Central memory CD8-positive, alpha-beta T cell (primary cell): ENCODE data around the gene PRL.

ENCODE experiments used
- ATAC-seq: fragments of 150-1000 bp; cut with Tn5 transposase; replicated peaks from 2 replicates; pipeline ENCODE4 v1.10.0; 2022; ENCODE audit warnings: mild to moderate bottlenecking, moderate FRiP score, moderate number of reproducible peaks; ENCODE audit not compliant: poor library complexity, severe bottlenecking; ENCODE audit errors: extremely low read depth
- DNase-seq, 2 donors: peaks; one replicate each; pipeline ENCODE4 v3.0.0; 2021; ENCODE audit warnings: low spot score in 2 of 2
- H3K27ac Mint-ChIP-seq: one replicate; pipeline ENCODE4 v1.8.0; 2022; ENCODE audit warnings: low read depth, mild to moderate bottlenecking, moderate library complexity, mixed read lengths
- H3K27me3 Mint-ChIP-seq: one replicate; pipeline ENCODE4 v1.8.0; 2022; ENCODE audit warnings: mixed read lengths
- H3K36me3 Mint-ChIP-seq: one replicate; pipeline ENCODE4 v1.8.0; 2022; ENCODE audit warnings: mild to moderate bottlenecking, moderate library complexity, mixed read lengths; ENCODE audit not compliant: insufficient read depth
- H3K4me1 Mint-ChIP-seq: one replicate; pipeline ENCODE4 v1.8.0; 2022; ENCODE audit warnings: mixed read lengths
- H3K4me3 Mint-ChIP-seq: one replicate; pipeline ENCODE4 v1.8.0; 2022; ENCODE audit warnings: mild to moderate bottlenecking, moderate library complexity, mixed read lengths
- H3K9me3 Mint-ChIP-seq: one replicate; pipeline ENCODE4 v1.8.0; 2022; ENCODE audit warnings: mixed read lengths

Gene PRL

DNA sequence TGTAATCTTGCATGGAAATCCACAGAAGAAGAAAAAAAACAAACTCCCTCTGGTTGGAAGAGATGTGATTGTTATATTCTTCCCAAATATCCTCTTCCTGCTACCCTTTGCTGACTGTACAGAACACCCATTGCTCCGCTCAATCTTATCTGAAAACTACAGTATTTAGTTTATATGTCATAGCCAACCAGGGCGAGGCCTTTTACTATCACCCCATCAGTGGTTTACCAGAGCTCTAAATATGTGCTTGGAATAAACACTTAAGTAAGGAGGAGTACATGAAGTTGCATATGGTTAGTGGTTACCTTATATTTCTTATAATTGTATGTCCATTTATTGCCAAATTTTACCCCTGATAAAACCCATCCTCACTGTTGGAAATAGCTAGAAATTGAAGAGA lies 12.2 kb downstream of the PRL start:
- no peak for DNase-seq

DNA sequence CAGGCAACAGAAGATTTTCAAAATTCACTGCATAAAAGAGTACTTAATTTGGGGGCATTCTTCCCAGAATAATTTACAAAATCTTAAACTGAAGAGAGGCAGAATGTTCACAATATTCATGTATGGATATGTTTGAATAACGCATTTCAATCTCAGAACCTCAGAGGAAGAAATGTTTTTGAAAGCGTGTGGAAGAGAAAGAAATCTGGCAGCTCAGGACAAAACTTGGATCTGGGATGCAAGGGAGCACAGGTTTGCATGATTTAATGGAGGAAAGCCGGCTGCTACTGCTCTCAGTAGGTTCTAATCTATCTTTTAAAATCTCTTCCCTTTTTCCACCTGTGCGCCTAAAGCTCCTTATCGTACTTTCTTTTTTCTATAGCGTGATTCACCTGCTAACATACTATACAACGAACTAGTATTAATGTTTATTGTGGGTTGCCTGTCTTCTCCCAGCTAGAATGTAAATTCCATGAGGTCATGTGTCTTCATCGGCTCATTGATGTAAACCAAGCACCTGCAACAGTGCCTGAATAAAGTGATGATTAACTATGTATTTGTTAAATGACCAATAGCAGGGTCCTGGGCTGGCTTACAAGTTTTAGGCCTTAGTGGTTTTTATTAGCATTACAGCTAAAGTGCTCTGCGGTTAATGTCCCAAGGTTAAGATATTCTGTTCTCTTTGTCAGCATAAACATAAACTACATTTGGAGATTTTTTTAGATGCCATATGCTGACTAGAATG lies 15.3 kb downstream of the PRL start:
- H3K4me1 Mint-ChIP-seq: no peaks in the 10 kb centered on the region
- H3K27ac Mint-ChIP-seq: no peak overlapping the region
- no peak overlapping the region for H3K4me3 Mint-ChIP-seq
- no peak for ATAC-seq
- peaks cover 9% of the 10 kb centered on the region for H3K9me3 Mint-ChIP-seq
- no peaks in the 10 kb centered on the region for H3K36me3 Mint-ChIP-seq
- H3K27me3 Mint-ChIP-seq: no peaks in the 10 kb centered on the region
- DNase-seq: no peak

More for the DNA sequence above, 12.2 kb downstream of the PRL start:
- no peak overlapping the region for H3K27ac Mint-ChIP-seq
- H3K4me3 Mint-ChIP-seq: no peak overlapping the region
- no peaks in the 10 kb centered on the region for H3K27me3 Mint-ChIP-seq
- no peak for ATAC-seq
- no peaks in the 10 kb centered on the region for H3K4me1 Mint-ChIP-seq
- peaks cover 9% of the 10 kb centered on the region for H3K9me3 Mint-ChIP-seq
- no peaks in the 10 kb centered on the region for H3K36me3 Mint-ChIP-seq

DNA sequence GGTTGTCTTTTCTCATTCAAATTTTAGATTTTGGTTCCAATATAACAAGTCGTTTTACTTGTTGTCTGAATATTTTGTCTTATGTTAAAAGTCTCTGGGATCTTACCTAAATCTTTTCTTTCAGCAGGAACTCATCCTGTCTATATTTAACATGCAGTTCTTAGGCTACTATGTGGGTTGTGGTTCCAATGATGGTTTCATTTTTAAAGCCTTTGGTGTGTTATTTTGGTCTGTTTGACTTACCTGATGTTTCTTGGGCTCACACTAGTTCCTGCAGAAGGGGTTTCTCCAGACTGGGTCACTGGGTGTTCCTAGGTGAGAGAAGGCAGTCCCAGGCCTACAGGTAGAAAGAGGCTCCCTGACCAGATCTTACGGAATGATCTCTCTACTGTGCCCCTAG lies 17.4 kb downstream of the PRL start:
- H3K36me3 Mint-ChIP-seq: no peaks in the 10 kb centered on the region
- no peak overlapping the region for H3K4me3 Mint-ChIP-seq
- H3K4me1 Mint-ChIP-seq: no peaks in the 10 kb centered on the region
- ATAC-seq (no peak), DNase-seq (no peak)
- H3K27me3 Mint-ChIP-seq: no peaks in the 10 kb centered on the region
- no peak overlapping the region for H3K27ac Mint-ChIP-seq
- H3K9me3 Mint-ChIP-seq: peaks cover 14% of the 10 kb centered on the region

DNA sequence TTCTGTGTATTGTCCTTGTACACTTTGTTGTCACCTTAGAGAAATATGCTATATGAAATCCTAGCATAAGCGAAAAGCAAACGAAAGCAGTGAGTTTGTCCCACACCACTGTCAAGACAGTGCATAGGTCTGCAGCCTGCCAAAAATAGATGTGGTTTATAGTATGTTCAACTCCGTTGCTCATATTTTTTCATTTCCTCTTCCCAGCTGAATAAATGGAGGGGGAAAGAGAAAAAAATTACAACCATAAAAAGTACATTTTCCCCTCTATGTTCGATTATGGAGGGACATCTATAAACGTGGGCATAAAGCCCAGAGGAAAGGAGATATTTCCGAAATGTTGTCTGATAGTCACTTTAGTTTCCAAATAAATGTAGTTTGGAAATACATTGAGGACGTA lies 25.8 kb downstream of the PRL start:
- DNase-seq: no peak
- H3K4me1 Mint-ChIP-seq: no peaks in the 10 kb centered on the region
- peaks cover 14% of the 10 kb centered on the region for H3K9me3 Mint-ChIP-seq
- H3K4me3 Mint-ChIP-seq: no peak overlapping the region
- no peaks in the 10 kb centered on the region for H3K36me3 Mint-ChIP-seq
- no peak for ATAC-seq
- no peak overlapping the region for H3K27ac Mint-ChIP-seq
- H3K27me3 Mint-ChIP-seq: no peaks in the 10 kb centered on the region

DNA sequence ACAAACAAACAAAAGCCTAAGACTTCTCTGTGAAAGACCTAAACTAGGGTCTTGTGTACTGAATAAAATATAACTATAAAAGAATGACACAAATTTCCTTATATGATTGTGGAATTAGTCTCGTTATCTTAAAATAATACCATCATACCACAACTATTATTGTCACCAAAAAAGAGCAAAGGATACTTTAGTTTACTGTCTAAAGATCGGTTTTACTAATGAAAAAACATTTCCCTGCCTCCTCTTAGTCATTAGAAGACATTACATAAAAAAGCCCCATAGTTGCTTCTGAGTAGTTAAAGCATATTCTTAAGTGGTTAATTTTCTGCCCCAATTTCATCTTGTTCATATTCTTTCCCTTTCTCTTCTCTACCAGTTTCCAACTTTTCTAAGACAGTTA lies 33.1 kb downstream of the PRL start:
- Mint-ChIP-seq H3K27me3 (no peaks in the 10 kb centered on the region), H3K4me3 (no peak overlapping the region), H3K9me3 (peaks cover 5% of the 10 kb centered on the region), H3K27ac (no peak overlapping the region), H3K36me3 (no peaks in the 10 kb centered on the region), H3K4me1 (no peaks in the 10 kb centered on the region)
- ATAC-seq: no peak
- DNase-seq: no peak

DNA sequence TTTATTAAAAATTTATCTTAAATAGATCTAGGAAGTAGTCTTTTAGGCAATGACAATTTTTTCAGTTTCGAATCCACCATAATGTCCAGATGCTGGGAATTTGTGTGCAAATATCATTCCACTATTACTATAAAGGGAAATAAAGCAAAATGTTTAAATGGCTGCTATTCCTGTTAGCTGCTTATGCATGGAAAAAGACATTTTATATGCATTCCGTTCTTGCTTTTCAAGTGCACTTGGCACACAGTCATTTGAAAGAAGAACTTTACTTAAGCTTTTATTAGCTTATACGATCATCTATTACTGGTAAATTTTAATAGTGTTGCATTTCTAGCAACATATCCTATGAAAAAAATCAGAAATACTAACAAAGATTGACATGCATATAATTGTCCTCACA lies 42.0 kb downstream of the PRL start:
- Mint-ChIP-seq H3K27me3 (no peaks in the 10 kb centered on the region), H3K36me3 (no peaks in the 10 kb centered on the region), H3K4me1 (no peaks in the 10 kb centered on the region), H3K9me3 (no peaks in the 10 kb centered on the region), H3K27ac (no peak overlapping the region), H3K4me3 (no peak overlapping the region)
- ATAC-seq (no peak), DNase-seq (no peak)

DNA sequence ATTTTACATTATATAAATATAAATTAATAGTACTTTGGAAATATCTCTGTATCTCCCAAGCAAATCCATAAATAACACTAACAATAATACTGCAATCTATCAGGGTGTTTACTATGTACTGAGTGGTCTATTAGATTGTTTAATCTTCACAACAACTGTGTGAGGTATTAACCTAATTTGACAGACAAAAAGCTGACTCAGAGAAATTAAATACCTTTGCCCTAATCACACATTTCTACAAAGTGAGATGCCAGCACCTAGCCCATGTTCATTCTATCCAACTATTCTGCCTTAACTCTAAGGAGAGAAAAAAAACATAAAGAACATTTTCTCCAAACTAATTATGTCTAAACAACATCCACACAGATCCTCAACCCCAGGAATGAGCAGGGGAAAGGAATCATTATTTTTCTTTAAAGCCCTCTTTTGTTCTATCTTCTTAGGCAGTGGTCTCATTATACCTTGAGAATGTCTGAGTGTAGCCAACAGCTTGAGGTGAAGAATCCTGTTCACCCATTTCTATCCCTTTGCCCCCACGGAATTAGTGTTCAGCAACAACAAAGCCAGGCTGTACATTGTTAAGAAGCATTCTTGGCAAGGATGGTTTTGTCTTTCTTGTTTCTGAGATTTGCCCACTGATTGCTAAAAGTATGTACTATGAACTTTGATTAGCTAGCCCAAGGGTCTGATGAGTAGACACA lies 42.7 kb downstream of the PRL start:
- H3K27ac Mint-ChIP-seq: no peak overlapping the region
- no peaks in the 10 kb centered on the region for H3K27me3 Mint-ChIP-seq
- H3K36me3 Mint-ChIP-seq: no peaks in the 10 kb centered on the region
- H3K4me1 Mint-ChIP-seq: no peaks in the 10 kb centered on the region
- ATAC-seq: no peak
- no peak for DNase-seq
- no peak overlapping the region for H3K4me3 Mint-ChIP-seq
- H3K9me3 Mint-ChIP-seq: no peaks in the 10 kb centered on the region

DNA sequence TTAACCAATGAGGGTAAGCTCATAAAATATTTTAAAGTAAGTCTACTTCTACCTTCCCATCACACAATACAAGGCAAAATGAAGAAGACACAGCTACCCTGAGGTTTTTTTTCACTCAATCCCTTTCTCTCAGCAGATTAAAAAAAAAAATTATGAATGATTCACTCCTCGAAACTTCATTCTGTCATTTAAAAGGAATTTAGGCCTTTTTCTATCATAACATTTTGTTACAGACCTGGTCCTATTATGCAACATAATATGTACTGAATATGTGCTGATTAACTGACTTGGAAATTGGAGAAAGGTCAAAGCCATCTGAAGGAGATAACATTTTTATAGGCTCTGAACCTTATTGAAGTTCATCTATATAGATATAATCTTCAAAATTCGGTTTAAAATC lies 45.5 kb downstream of the PRL start:
- ATAC-seq (no peak), DNase-seq (no peak)
- Mint-ChIP-seq H3K4me3 (no peak overlapping the region), H3K9me3 (peaks cover 11% of the 10 kb centered on the region), H3K27me3 (no peaks in the 10 kb centered on the region), H3K36me3 (no peaks in the 10 kb centered on the region), H3K4me1 (no peaks in the 10 kb centered on the region), H3K27ac (no peak overlapping the region)

DNA sequence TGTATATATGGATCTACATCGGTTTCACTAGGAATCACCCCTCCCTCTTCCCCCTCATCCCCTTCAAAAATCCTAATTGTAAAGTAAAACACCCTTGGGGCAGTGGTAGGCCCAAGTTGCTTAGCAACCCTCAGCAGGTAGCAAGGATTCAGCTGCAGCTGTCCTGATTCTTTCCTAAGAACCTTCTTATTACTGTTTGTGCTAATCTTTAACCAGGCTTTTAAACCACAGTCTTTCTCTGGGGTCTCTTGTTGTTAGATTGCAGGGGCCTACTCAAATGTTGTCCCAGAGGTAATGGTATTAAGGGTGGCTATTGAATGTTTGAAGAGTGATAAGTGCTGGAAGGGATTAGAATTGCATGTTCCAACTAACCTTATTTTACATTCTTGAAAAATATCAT lies 46.4 kb downstream of the PRL start:
- no peak overlapping the region for H3K27ac Mint-ChIP-seq
- H3K27me3 Mint-ChIP-seq: no peaks in the 10 kb centered on the region
- no peaks in the 10 kb centered on the region for H3K4me1 Mint-ChIP-seq
- ATAC-seq: no peak
- no peak overlapping the region for H3K4me3 Mint-ChIP-seq
- H3K9me3 Mint-ChIP-seq: peaks cover 16% of the 10 kb centered on the region
- DNase-seq: no peak
- H3K36me3 Mint-ChIP-seq: no peaks in the 10 kb centered on the region

DNA sequence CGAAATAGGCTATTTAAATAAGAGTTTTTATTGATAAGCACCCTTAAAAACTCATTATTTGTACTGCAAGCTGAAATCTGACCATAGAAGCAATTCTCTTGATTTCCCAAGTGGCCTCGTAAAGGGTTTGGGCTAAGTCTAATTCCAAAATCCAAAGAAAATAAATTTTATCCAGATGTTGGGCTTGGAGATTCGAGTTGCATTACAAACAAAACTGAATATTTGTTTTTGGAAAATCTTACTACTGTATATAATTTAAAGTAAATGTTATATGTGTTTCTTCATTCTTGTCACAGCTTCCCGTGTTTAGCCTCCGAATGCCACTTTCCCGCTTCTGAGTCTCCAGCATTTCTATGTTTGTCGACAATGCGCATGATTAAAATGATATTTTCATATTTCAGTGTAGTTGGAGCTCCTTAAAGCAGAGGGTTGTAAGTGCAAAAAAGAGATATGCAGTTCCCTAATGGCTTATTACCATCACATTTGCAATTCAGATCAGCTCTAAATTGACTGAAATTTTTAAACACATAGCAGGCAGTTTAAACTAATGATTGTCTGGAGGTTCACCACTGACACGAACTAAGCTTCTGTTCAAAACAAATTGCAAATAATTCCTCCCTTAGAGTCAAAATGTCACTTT lies 47.0 kb downstream of the PRL start:
- Mint-ChIP-seq H3K4me1 (no peaks in the 10 kb centered on the region), H3K27me3 (no peaks in the 10 kb centered on the region), H3K9me3 (peaks cover 16% of the 10 kb centered on the region), H3K36me3 (no peaks in the 10 kb centered on the region), H3K27ac (no peak overlapping the region), H3K4me3 (no peak overlapping the region)
- DNase-seq: no peak
- ATAC-seq: no peak

DNA sequence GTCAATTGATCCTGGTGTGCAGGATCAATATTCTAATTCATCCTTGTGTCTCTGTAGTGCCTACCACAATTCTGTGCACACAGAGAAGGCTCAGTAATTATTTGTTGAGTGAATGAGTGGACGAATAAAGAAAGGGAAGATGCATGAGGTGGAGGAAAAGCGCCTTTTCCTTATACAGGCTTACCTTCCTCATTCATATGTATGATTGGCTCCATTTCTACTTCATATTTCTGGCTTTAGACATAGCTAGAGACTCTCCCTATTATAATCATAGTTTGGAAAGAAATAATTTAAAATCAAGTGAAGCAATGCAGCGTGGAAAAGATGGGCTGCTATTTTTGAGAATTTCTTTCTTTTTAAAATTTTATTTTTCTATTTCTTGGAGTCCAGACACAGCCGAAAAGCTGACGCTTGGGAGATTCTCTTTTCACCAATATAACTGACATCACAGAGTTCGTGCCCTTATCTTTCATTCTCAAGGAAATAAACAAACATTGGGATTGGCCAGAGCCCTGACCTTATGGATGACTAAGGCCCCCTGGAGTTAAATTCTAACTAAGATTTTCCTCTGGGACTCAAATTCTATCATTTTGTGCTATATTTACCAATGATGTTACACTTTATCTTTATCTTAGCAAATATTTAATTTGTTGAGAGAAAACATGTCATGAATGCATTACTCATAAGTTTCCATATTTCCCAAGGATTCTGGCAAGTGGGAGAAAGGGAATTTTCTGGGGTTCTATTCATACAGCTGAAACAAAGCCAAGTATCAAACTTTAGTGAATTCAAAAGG lies 48.1 kb downstream of the PRL start:
- Mint-ChIP-seq H3K4me3 (no peak overlapping the region), H3K27me3 (no peaks in the 10 kb centered on the region), H3K27ac (no peak overlapping the region), H3K36me3 (no peaks in the 10 kb centered on the region), H3K9me3 (peaks cover 23% of the 10 kb centered on the region), H3K4me1 (no peaks in the 10 kb centered on the region)
- no peak for DNase-seq
- no peak for ATAC-seq

DNA sequence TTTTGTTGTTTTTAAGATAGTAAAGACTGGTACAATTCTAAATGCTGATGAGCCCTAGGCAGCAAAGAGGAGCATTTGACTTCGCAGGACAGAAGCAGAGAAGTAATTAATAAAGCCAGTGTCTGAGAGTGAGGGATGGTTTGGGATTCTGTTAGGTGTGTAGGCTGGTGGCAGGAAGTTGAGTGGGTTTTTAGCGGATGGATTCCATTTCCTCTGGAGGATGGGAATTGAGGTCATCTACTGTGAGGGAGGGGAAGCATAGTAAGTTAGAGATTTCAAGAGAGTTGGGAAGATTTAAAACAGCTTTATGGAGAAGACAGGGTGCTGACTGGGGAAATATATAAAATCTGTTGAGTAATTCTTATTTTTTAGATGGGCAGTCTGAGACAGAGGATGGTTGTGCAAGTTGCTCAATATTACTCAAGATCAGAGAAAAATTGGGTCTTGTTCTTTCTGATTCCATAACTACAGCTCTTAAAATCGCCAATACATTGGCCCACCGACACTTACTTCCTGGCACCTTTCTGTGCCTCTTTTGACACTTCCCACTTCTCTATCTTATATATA lies 48.8 kb downstream of the PRL start:
- no peak for ATAC-seq
- Mint-ChIP-seq H3K27ac (no peak overlapping the region), H3K4me3 (no peak overlapping the region), H3K36me3 (no peaks in the 10 kb centered on the region), H3K27me3 (no peaks in the 10 kb centered on the region), H3K9me3 (peaks cover 25% of the 10 kb centered on the region), H3K4me1 (no peaks in the 10 kb centered on the region)
- no peak for DNase-seq
